HG02759 (cell line): ENCODE measurements around the gene CRK.
A peak's percentile ranks its signal among the peaks of the same experiment; 100 is the strongest.
"Not testable (repeated sequence)": the region's sequence is repeated elsewhere in the genome, so short reads cannot be mapped to it uniquely, and the experiment has no call there.

Source experiments
- ATAC-seq: cut with Tn5 transposase; IDR thresholded peaks from one replicate; pipeline ENCODE4 v1.9.1; 2021; ENCODE audit warnings: mild to moderate bottlenecking, moderate library complexity; ENCODE audit not compliant: unreplicated experiment

CRK gene

DNA sequence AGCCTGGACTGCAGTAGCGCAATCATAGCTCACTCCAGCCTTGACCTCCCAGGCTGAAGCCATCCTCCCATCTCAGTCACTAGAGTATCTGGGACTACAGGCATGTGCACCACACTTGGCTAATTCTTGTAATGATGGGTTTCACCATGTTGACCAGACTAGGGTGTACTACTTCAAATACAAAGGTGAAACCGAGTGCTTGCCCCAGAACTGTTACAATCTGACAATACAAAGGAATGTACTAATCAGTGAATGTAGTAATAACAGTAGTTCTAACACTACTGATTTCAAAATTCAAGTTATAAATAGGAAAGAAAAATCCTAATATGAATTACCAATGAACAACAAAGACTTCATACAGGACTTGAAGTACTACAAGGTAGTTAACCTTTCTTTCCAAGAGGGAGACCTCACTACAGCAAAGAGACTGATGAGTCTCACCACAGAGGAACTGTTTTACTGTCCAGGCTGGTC is 24.4 kb downstream of the CRK start:
- ATAC-seq = peak; percentile 59

- ATAC-seq = no peak
These were observed 32.4 kb downstream of the CRK start for GRCh38 chr17:1423456-1424135.

GRCh38 chr17:1422885-1423284 is 33.1 kb downstream of the CRK start:
- ATAC-seq = no peak

DNA sequence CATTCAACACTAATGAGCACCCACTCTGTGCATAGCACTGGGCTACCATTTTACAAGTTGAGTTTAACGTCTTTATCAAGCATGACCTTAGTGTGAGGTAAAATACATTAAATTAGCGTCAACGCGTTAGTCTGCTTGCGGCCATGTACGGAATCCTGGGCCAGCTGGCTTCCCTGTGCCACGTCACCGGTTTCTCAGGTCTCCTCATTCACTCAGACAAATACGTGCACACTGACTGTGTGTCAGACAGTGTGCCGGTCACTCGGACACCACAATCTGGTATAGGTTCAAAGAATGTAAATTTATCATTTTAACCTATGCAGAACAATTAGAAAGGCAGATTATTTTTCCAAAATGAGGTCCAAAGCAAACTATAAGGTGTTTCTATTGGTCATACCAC is 34.6 kb downstream of the CRK start:
- no peak for ATAC-seq

DNA sequence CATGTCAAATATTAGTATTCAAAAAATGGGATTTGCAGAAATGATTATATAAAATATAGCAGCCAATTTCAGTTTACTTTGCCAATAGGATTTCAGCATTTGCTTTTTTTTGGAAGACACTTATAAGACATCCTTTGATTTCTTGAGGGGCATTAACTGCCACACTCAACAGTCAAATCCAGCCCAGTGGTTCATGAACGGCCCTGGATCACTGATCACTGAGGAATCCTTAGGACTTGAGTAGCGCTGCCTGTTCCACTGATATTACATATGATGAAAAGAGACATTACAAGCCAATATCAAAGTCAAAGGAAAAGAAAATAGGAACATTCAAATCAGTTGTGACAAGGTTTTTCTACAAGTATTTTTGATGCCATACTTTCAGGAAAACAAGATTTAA is 35.1 kb downstream of the CRK start:
- no peak for ATAC-seq

GRCh38 chr17:1420163-1420562 is 35.9 kb downstream of the CRK start:
- ATAC-seq = no peak

DNA sequence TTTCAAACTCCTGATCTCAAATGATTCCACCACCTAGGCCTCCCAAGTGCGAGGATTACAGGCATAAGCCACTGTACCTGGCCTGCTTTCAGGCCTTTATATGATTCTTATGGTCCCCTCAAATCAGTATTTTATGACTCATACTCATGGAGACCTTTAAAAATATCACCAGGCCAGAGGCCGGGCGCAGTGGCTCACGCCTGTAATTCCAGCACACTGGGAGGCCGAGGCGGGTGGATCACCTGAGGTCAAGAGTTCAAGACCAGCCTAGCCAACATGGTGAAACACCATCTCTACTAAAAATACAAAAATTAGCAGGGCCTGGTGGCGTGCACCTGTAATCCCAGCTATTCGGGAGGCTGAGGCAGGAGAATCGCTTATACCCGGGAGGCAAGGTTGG is 37.6 kb downstream of the CRK start:
- not testable (repeated sequence) for ATAC-seq

GRCh38 chr17:1416414-1416813 is 39.6 kb downstream of the CRK start:
- no peak for ATAC-seq

DNA sequence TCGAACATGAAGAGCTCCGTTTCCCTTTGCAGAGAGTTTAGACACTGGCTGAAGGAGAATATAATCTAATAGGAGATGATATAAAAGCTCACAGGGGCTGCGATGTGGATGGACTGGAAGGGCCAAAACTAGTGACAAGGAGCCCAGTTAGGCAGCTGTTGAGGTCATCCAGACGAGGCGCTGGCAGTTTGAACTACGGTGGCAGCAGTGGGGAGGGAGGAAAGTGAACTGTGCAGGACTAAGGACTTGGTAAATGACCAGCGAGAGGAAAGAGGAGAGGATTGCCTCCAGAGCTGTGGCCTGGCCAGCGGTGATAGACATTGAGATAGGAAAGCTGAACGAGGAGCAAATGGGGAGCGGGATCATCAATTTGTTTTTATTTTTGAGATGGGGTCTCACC is 41.4 kb downstream of the CRK start:
- no peak for ATAC-seq

DNA sequence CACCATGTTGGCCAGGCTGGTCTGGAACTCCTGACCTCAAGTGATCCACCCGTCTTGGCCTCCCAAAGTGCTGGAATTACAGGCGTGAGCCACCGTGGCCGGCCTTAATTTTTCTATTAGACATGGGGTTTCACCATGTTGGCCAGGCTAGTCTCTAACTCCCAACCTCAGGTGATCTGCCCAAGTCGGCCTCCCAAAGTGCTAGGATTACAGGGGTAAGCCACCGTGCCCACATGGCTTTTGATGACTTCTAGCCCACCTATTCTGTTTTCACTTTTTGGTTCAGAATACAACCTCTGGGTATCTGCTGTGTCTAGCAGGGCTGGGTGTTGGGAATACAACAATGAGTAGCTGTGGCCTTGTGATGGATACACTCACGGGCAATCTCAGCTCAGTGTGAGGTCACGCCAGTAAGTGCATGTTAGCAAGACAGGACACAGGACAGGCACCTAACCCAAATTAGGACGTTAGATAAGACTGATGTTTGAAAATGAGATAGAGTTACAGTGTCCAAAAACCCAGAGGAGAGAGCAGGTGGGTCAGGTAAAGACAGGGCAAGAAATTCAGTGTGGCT is 41.9 kb downstream of the CRK start:
- ATAC-seq = no peak

GRCh38 chr17:1413281-1413791 is 42.7 kb downstream of the CRK start:
- no peak for ATAC-seq

- no peak for ATAC-seq
These were observed 43.6 kb downstream of the CRK start for GRCh38 chr17:1412185-1413110.

DNA sequence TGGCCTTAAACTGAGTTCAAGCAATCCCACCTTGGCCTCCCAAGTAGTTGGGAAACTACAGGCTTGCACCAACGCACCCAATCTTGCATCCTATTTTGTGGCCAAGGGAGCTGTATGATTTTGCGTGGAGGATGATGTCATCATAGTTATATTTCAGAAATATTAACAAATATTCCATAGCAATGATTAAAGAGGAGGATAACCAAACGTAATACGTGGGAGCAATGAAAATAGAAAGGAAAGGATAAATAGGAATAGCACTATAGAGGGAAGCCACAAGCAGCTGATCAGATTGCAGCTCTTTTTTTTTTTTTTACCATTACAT is 53.8 kb downstream of the CRK start:
- ATAC-seq = no peak

- ATAC-seq = peak; percentile 95
These were observed 56.1 kb downstream of the CRK start, which contains the start of gene YWHAE for GRCh38 chr17:1399679-1400512. Gene YWHAE (minus strand): TSS chr17:1400222. CDS start chr17:1400110, 112 bp downstream.

DNA sequence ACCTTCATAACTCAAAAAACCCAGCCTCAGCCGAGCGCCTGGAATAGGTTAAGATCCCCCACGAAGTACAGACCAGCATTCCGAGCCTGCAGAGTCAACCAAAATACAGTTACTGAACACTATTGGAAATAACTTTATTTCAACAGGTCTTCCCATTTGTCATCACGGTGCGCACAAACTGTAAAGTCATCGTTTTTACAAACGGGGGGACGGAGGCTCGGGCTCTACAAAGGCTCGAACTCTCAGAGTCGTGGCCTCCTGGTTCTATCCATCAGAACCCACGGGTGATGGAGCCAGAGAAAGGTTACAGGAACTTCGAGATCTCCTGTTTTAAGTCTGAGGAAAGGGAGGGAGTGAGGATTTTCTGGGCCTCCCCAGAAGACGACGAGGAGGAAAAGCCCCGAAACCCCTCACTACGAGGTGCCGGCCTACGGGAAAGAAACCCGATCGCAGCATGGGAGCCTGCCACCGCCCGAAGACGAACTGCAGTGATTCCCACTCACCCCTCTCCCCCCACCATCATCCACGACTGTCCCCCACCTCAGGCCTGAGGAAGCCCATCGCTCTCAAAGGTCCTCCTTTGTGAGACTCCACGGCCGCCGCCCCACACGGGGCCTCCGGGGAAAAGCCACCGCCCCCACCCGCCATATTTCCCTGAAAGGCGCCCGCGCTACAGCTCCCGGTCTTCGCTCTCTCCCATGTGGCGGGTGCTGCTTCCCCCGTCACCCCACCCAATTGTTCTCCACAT is 56.9 kb downstream of the CRK start:
- peak; percentile 15 for ATAC-seq

DNA sequence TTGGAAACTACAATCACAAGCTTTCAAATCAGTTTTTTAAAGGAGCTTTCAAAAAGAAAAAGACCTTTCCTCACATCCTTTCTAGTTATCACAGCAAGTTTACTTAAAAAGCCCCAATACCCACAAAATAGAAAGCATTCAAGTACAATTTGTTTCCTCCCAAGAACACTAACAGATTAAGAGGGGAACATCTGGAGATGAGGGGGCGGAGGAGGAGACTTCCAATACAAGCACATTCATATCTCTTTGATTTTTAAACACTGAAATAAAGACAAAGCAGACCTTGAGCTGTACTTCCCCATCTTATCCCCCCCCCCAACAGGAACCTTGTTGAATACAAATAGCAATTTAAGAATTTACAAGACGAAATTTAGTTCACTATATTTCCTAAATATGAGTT is 58.0 kb downstream of the CRK start:
- no peak for ATAC-seq

DNA sequence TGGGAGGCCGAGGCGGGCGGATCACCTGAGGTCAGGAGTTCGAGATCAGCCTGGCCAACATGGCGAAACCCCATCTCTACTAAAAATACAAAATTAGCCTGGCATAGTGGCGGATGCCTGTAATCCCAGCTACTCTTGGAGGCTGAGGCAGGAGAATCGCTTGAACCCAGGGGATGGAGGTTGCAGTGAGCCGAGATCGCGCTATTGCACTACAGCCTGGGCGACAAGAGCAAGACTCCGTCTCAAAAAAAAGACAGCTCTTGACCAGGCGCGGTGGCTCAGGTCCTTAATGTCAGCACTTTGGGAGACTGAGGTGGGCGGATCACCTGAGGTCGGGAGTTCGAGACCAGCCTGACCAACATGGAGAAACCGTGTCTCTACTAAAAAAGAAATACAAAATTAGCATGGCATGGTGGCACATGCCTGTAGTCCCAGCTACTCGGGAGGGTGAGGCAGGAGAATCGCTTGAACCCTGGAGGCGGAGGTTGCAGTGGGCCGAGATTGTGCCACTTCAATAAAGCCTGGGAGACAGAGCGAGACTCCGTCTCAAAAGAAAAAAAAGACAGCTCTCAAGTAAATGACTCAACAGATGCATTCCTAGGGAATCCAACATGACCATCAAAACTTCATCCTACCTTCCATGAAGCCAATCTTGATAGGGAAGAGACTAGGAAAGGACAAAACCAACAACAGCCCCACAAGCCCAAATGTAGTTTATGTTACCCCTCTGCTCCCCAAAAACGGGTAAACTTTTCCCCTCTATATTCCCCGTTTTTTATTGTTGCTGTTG is 60.0 kb downstream of the CRK start:
- not testable (repeated sequence) for ATAC-seq

DNA sequence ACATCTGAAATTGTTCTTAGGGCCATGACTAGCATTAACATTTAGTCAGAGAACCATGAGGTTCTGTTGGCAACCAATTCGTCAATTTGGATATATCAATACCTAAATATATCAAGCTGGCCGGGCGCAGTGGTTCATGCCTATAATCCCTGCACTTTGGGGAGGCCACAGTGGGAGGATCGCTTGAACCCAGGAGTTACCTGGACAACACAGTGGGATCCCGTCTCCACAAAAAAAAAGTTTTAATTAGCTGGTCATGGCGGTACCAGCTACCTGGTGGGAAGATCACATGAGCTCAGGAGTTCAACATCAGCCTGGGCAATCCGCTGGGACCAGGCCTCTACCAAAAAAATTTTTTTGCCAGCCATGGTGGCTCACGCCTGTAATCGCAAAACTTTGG is 64.5 kb downstream of the CRK start:
- no peak for ATAC-seq
